HG03469 (cell line): Measurements from ENCODE around the gene HS3ST4.

Source experiments
- ATAC-seq: cut with Tn5 transposase; IDR thresholded peaks from one replicate; pipeline ENCODE4 v1.9.1; 2021; ENCODE audit warnings: mild to moderate bottlenecking, moderate library complexity, moderate number of reproducible peaks; ENCODE audit not compliant: unreplicated experiment

Gene HS3ST4

DNA sequence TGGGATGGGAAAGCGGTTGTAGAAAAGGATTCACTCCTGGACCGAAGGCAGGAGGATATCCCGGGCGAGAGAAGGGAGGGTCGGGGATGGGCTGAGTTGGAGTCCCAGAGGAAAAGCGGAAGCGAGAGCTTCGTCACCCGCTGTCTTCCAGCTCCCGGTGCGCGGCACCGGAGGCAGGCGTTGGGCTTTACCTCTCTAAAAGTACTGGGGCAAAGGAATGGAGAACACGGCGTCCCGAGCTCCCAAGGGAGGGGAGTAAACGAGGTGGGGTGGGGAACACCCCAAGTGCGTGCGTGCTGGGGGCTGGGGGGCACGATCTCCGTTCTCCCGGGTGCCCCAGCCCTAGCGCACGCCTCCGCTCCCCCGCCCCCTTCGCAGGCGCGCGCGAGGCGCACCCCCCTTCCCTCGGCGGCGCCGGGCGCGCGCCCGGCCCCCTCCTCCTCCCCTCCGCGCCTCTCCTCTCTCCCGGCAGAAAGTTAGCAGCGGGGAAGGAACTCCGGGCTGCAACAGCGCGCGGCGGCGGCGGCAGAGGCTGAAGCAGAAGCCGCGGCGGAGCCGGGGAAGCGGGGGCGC is at the start of gene HS3ST4:
HS3ST4 (plus strand) TSS at position 441 of the 573 bp plus-strand sequence.
- ATAC-seq, result no peak

DNA sequence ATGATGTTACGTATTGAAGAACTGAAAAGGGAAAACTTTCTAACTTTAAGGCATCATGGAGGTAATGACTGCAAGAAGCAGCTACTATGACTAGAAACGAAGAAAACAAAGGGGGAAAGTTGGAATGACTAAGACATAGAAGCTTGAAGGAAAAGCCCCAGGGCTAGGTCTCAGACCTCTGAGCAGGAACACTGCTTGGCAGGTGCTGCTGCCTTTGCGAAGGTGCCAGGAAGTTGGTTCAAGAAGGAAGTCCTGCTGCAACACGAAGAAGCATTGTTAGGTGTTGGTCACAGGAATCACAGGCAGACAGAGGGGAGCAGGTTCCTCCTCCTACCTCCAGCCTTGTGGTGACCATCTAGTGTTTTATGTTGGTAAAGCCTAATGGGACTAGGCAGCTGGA is 48.1 kb upstream of the HS3ST4 start:
- no peak for ATAC-seq

DNA sequence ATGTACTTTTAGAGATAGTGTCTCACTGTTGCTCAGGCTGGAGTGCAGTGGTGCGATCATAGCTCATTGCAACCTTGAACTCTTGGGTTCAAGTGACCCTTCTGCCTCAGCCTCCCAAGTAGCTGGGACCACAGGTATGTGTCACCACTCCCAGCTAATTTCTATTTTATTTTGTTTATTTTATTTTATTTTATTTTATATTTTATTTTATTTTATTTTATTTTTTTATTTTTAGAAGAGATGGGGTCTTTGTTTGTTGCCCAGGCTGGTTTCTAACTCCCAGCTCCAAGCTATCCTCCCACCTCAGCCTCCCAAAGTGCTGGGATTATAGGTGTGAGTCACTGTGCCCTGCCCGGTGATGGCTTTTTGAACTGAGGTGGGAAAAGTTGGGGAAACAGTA is 35.1 kb upstream of the HS3ST4 start:
- ATAC-seq, result no peak

DNA sequence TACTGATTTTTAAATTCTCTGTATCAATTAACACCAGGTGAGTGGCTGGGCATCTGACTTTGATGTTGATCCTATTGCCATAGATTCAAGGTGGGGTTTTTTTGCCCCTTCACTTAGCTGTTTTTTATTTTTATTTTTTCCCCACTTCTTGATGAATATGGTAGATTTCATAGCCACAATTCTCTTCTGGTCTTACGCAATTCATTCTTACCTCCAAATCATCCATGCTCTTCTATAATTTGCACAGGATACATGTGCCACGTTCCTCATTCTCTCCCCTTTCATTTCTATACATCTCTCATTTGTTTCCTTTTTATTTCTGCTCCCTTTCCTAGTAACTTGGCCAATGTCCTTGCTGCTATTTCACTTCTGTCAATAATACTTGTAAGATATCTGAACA is 14.9 kb upstream of the HS3ST4 start:
- no peak for ATAC-seq

DNA sequence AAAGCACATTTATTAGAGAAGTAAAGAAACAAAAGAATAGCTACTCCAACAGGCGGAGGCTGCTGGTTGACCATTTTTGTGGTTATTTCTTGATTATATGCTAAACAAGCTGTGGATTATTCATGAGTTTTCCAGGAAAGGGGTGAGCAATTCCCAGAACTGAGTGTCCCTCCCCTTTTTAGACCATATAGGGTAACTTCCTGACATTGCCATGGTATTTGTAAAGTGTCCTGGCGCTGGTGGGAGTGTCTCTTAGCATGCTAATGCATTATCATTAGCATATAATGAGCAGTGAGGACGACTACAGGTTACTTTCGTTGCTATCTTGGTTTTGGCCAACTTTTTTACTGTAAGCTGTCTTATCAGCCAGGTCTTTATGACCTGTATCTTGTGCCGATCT is 12.2 kb upstream of the HS3ST4 start:
- no peak for ATAC-seq

DNA sequence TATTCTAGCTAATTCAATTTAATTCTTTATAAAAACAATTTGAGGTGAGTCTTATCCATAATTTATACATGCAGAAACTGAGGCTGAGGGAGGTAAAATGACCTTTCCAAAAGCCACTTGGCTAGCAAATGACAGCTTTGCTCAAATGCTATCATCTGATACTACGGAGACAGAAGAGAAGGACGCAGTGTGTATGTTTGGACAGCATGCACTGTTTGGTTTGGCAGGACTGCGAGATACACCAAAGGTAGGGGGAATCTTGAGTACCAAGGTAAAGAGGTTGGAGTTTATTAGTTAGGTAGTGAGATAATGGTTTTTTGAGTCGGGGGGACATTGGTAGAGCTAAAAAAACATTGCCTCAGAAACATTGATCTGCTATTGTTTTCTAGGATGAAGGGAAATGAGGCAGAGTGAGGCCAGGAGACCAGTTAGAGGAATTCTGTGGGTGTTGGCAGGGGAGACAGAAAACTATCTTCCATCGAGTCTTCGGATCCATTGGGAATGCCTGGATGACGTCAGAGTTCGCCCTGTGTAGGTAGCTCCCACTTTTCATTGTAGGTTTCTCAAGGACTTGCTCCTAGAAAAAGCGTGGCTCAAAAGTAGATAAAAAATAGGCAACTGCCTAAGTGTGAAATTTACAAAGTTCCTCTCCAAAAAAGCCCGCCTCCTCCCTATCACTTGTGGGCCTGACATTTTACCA is 2.5 kb upstream of the HS3ST4 start:
- ATAC-seq, result no peak

DNA sequence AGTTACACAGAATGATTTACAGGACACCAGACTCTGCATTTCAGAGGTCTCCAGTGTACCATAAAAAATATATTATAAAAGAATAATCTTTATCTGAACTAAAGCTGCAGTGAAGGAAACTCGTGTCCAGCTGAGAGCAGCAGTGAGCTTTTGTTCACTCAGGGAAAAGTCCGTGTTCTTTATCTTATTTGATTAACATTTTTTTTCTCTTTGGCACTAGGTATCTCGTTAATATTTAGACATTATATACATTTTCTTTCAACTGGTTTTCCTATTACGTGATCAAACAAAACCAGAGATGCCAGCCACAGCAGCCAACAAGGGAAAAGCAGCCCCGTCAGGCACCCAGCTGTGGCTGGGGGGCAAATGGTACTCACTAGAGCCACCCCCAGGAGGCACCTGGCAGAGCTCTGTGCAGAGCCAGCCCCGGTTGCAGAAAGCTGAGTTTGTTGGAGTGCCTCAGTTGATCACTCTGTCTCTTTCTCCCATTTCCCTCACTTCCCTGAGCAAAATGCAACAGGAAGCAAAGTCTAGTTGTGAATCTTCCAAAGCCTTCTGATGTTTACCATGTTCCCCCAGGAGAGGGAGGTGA is 1.1 kb upstream of the HS3ST4 start:
- ATAC-seq, result no peak

DNA sequence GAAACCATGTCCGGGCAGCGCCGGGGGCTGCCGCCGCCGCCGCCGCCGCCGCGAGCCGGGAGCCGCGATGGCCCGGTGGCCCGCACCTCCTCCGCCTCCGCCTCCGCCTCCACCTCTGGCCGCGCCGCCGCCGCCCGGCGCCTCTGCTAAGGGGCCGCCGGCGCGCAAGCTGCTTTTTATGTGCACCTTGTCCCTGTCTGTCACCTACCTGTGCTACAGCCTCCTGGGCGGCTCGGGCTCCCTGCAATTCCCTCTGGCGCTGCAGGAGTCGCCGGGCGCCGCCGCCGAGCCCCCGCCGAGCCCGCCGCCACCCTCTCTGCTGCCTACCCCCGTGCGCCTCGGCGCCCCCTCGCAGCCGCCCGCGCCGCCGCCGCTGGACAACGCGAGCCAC is 587 bp downstream of the HS3ST4 start:
- no peak for ATAC-seq

DNA sequence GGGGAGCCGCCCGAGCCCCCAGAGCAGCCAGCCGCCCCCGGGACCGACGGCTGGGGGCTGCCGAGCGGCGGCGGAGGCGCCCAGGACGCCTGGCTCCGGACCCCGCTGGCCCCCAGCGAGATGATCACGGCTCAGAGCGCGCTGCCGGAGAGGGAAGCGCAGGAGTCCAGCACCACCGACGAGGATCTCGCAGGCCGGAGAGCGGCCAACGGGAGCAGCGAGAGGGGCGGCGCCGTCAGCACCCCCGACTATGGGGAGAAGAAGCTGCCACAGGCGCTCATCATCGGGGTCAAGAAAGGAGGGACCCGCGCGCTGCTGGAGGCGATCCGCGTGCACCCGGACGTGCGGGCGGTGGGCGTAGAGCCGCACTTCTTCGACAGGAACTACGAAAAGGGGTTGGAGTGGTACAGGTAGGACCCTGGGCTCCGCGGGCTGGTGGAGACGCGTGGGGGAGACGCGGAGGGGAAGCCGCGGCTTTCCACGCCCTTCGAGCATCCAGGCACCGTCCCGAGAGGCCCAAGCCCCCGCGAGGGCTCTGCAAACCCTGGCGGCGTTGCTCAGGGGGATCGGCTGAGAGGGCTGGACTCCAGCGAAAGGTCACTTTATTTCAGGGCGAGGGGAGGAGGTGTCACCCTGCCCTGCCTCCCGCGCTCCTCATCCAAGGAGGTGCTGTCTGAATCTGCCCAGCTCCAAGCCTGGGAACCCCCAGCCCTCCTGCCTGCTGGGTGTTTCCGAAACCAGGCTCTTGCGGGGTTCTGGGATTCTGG is 1.2 kb downstream of the HS3ST4 start:
- no peak for ATAC-seq

DNA sequence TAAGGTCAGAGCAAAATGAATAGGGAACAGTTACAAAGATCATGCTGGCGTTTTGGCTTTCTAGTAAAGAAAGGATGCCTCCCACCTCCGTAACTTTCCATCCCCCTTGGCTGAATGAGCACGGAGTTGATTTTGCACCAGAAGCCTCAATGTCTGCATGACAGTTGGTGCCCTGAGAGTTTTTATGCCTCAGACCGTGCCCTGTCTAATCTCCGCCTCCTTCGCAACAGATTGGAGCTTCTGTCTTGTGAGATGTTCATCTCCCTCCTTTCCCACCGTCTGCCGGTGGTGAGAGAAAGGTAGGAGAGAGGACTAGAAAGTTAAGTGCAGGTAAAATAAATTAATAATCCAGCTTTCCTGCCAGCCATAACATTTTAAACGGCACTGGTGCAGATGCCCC is 1.9 kb downstream of the HS3ST4 start:
- ATAC-seq, result no peak

DNA sequence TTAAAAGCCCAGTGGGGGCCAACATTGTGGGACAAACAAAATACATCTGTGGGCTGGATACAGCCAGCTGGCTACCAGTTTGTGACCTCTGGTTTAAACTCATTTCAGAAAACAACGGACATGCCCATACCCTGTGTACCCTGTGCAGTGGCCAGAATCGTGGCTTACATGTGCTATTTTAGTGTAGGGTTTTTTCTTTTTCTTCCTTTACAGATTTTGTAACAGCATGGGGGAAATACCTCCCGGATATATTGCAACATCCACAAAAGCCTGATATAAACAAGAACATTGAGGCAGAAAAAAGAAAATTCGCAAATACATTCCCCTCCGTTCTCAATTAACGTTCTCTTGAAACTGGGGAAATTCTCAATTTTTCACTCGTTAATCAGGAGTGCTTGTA is 7.3 kb downstream of the HS3ST4 start:
- no peak for ATAC-seq

DNA sequence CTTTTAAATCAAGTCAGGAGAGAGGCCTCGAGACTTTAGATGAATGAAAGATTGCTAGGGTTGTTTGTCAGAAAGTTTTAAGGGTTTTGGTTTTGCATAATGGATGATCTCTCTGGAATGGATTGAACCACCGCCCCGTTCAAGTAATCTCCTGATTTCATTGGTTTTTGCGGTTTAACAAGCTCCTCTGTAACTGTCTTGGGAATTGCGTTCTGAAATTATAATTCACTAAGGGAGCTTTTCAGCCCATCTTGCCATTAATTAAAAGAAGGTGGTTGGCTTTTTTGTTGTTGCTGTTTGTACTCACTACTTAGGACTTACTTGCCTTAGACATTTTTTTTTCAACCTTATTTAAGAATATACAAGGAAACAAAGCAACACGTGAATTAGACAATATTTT is 8.8 kb downstream of the HS3ST4 start:
- ATAC-seq, result no peak

DNA sequence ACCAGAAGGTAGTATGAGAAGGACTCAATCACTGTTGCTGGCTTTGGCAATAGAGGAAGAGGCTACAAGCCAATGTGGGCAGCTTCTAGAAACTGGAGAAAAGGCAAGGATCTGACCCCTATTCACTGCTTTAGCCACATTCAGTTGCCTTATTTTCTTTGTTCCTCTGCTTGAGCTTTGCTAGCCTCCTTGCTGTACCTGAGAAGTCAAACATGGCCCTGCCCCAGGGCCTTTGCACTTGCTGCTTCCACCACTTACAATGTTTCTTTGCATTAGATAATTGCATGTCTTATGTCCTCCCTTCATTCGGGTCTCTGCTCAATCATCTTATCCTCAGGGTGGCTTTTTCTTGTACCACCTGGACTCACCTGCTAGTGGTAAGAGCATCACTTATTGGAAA is 15.8 kb downstream of the HS3ST4 start:
- no peak for ATAC-seq

DNA sequence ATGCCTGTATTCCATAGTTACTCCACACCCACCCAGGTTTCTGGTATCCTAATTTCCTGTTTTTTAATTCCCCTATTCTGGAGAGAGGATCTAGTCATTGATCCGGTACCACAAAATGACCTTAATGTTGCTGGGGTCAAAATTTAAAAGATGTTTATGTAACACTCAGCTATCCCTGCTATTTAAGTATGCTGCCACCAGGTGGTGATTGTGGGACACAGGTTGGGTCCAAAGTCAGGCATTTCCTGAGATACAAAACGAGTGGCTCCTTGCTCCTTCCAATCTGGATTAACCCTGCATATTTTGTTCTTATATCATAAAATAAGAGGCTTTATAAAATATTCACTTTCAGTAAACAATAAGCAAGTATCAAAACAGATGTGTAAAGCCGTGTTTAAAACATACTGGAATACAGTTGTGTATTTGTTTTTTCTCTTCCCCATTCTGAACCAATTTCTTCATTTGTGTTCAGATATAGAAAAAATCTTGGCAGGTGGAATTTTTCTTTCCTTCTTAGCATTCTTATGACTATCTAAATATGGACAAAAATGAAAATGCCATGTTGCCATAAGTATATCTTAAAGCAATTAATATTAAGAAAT is 16.3 kb downstream of the HS3ST4 start:
- ATAC-seq, result no peak

DNA sequence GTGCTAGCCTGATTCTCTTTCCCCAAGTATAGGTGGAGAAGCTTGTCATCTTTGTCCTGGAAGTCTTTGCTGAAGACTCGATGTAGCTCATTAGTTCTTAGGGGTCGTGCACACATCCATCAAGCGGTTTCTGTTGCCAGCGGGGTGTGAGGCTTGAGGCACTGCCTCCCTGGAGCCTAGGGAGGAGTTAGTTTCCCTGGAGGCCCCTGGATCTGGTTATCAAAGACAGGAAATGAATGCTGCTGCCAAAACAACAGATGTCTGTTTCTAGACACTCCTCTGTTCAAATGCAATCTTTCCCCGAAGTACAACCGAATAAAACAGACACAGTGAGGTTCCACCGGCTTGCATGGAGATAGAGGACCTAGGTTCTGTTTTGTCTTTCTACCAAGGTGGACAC is 17.5 kb downstream of the HS3ST4 start:
- no peak for ATAC-seq

DNA sequence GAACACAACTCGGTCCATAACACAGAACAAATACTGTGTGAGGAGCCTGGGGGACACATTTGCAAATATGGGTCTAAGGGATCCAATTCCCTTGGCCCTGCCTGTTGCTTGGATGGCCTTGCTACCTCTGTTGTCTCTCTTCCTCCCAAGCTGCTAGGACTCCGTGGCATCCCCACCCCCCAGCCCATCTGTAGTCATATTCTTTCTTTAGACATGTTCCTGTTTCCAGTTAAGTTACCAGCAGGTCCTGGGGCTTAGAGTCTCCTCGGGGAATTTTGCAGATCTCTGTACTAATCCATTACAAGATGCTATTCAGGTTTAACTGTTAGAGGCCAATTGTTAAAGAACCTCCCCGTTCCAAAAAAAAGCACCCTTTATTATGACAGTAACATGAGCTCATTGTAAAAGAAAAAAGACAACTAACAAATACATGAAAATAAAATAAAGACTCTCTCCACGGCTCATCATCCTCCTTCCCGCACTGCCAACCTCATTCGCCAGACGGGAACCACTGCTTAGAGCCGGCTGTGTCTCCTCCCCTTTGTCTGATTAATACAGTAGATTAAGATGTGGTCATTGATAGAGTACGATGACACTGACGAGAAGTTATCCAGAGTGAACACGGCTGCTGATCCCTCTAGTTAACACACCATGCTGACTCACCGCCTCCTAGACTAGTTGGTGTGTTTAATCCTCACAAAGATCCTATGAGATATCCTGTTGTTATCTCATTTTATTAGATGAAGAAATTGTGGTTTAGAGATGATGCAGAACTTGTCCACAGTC is 22.2 kb downstream of the HS3ST4 start:
- ATAC-seq, result no peak

DNA sequence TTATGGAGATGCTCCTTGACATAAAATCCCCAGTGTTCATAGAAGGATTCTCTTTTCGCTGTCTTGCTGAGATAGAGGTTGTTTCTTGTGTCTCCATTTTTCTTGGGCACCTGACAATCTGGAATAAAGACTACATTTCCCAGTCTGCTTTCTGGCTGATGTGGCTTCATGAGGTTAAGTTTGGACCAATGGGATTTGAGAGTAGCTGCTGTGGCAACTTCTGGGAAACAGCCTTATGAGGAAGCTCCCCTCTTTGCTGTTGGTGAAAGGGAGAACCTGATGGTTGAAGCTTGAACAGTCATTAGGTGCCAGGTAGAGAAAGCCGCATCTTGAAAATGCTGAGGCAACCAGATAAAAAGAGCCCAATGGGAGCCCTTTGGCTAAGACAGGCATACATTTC is 24.4 kb downstream of the HS3ST4 start:
- ATAC-seq, result no peak

DNA sequence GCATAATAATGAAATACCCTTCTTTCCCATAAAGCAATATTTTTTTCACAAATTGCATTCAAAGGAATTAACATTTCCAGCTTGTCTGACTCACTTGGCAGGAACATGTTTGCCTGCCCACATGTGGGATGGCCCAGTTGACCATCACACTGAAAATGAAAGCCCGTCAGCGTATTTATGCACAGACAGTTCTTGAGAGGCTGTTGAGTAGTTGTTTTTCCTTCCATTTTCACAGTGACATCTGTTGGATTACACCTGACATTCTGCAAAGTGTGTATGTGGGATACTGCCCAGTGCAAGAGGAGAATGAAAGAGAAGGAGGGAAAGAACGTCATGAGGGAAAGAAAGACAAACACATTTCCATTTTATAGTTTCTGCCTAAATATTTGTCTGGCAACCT is 29.7 kb downstream of the HS3ST4 start:
- ATAC-seq, result no peak

DNA sequence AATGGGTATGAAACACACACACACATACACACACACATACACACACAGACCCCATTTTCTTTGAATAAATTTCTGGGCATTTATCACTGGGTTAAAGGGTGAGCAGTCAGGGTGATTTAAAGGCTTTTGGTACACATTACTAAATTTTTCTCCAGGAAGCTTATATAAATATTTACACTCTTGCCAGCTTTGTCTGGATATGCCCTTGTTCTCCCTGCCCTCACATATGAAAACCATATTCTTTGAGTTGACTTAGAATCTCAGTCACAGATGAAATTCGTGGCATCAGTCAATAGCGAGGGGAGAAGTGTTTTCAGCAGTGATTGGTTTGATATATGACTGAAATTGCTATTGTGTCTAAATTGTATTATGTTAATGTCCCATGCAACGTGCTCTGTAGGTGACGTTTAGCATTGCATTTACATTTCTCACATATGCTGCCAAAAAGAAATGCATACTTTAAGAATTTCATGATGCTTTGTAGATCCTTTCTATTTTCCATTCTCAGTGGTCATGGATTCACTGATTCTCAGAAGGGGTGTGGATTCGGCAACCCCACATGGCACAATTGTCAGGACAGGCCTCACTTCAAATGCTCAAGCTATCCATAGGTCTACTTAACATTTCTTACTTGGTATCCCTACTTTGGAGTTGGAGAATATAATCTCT is 34.8 kb downstream of the HS3ST4 start:
- ATAC-seq, result no peak
